ENCODE measurements around the gene JADE2.
A peak's percentile ranks its signal among the peaks of the same experiment; 100 is the strongest.

Gene JADE2

DNA sequence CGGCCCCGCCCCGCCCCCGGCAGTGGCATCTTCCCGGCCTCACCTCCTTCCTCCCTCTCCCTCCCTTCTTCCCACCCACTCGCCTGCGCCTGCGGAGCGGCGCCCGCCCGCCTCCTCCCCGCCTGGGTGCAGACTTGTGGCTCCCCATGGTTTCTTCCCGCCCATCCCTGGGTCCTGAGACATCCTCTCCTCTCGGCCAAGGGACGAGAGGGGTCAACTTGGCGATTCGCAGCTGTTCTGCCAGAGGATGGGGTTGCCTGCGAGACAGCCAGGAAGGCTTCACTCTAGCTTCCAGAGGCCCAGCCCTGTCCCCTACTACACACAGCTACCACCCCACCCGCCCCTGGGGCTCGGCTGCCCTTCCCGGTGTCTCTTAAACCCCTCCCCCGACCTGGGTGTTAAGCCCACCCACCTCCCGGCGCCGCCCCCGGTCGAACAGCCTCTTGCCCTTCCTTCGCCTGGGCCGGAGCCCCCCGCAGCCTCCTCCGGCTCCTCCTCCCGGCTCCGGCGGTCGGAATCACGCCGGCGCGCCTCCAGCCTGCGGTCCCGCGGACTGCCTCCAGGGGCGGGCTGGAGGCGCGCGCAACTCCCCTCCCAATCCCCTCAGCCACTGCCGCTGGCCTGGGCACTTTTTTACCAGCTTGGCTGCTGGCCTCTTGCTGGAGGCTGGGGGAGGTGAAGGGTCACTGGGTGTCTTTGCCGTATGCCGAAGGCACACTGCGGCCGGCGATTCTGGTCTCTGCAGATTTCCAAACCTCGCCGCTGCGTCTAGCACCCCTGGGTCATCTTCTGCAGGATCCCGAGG is 1.9 kb downstream of the JADE2 start (continued):
- TF ChIP-seq, protein P1, sequence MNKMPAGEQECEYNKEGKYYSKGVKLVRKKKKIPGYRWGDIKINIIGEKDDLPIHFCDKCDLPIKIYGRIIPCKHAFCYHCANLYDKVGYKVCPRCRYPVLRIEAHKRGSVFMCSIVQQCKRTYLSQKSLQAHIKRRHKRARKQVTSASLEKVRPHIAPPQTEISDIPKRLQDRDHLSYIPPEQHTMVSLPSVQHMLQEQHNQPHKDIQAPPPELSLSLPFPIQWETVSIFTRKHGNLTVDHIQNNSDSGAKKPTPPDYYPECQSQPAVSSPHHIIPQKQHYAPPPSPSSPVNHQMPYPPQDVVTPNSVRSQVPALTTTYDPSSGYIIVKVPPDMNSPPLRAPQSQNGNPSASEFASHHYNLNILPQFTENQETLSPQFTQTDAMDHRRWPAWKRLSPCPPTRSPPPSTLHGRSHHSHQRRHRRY (tag by site-specific recombination; IDR thresholded peaks at IDR 0.05) = no peak
- TF ChIP-seq ZNF510 (tag by site-specific recombination; IDR thresholded peaks at IDR 0.05; ENCODE audit: insufficient replicate concordance) = no peak
- TF ChIP-seq ZNF654 (tag by site-specific recombination; IDR thresholded peaks at IDR 0.05; ENCODE audit: low read depth) = no peak
- TF ChIP-seq ZNF701 (tag by site-specific recombination; IDR thresholded peaks at IDR 0.05) = no peak
- no peak for TF ChIP-seq ZNF175 (tag by site-specific recombination; IDR thresholded peaks at IDR 0.05)
- TF ChIP-seq ZNF837 (tag by site-specific recombination; IDR thresholded peaks at IDR 0.05) = no peak
- TF ChIP-seq, protein P2, sequence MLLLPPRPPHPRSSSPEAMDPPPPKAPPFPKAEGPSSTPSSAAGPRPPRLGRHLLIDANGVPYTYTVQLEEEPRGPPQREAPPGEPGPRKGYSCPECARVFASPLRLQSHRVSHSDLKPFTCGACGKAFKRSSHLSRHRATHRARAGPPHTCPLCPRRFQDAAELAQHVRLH (tag by site-specific recombination; IDR thresholded peaks at IDR 0.05) = no peak
- no peak for TF ChIP-seq ZNF677 (tag by site-specific recombination; IDR thresholded peaks at IDR 0.05)
- TF ChIP-seq ZNF174 (tag by site-specific recombination; IDR thresholded peaks at IDR 0.05) = no peak
- peak; percentile 93 for TF ChIP-seq SCRT2 (tag by site-specific recombination; IDR thresholded peaks at IDR 0.05)
- no peak for TF ChIP-seq ZNF747 (tag by site-specific recombination; IDR thresholded peaks at IDR 0.05)
- TF ChIP-seq, protein P3, sequence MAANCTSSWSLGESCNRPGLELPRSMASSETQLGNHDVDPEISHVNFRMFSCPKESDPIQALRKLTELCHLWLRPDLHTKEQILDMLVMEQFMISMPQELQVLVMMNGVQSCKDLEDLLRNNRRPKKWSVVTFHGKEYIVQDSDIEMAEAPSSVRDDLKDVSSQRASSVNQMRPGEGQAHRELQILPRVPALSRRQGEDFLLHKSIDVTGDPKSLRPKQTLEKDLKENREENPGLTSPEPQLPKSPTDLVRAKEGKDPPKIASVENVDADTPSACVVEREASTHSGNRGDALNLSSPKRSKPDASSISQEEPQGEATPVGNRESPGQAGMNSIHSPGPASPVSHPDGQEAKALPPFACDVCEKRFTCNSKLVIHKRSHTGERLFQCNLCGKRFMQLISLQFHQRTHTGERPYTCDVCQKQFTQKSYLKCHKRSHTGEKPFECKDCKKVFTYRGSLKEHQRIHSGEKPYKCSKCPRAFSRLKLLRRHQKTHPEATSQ (tag by site-specific recombination; IDR thresholded peaks at IDR 0.05) = no peak
- TF ChIP-seq, protein P4, sequence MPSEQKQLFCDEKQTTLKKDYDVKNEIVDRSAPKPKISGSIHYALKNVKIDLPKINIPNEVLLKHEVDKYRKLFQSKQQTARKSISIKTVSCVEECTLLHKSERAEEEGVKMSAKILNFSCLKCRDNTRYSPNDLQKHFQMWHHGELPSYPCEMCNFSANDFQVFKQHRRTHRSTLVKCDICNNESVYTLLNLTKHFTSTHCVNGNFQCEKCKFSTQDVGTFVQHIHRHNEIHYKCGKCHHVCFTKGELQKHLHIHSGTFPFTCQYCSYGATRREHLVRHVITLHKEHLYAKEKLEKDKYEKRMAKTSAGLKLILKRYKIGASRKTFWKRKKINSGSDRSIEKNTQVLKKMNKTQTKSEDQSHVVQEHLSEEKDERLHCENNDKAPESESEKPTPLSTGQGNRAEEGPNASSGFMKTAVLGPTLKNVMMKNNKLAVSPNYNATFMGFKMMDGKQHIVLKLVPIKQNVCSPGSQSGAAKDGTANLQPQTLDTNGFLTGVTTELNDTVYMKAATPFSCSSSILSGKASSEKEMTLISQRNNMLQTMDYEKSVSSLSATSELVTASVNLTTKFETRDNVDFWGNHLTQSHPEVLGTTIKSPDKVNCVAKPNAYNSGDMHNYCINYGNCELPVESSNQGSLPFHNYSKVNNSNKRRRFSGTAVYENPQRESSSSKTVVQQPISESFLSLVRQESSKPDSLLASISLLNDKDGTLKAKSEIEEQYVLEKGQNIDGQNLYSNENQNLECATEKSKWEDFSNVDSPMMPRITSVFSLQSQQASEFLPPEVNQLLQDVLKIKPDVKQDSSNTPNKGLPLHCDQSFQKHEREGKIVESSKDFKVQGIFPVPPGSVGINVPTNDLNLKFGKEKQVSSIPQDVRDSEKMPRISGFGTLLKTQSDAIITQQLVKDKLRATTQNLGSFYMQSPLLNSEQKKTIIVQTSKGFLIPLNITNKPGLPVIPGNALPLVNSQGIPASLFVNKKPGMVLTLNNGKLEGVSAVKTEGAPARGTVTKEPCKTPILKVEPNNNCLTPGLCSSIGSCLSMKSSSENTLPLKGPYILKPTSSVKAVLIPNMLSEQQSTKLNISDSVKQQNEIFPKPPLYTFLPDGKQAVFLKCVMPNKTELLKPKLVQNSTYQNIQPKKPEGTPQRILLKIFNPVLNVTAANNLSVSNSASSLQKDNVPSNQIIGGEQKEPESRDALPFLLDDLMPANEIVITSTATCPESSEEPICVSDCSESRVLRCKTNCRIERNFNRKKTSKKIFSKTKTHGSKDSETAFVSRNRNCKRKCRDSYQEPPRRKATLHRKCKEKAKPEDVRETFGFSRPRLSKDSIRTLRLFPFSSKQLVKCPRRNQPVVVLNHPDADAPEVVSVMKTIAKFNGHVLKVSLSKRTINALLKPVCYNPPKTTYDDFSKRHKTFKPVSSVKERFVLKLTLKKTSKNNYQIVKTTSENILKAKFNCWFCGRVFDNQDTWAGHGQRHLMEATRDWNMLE (tag by site-specific recombination; conservative IDR thresholded peaks at IDR 0.05; ENCODE audit: low read depth) = no peak
- TF ChIP-seq GLIS2 (tag by site-specific recombination; IDR thresholded peaks at IDR 0.05) = peak; percentile 96
- no peak for TF ChIP-seq ZBTB20 (tag by site-specific recombination; IDR thresholded peaks at IDR 0.05)
- peak; percentile 37; the same call in 1 of the 2 replicates for TF ChIP-seq BCL11B (tag by site-specific recombination; IDR thresholded peaks at IDR 0.05; ENCODE audit: low read depth)
- no peak for TF ChIP-seq HOXA7 (CRISPR knock-in tag; IDR thresholded peaks at IDR 0.05; ENCODE audit: borderline replicate concordance)
- TF ChIP-seq GLIS1 (tag by site-specific recombination; IDR thresholded peaks at IDR 0.05) = peak; percentile 89
- TF ChIP-seq CTCF (tag by site-specific recombination; IDR thresholded peaks at IDR 0.05) = peak; percentile 83
- no peak for TF ChIP-seq ZNF354C (tag by site-specific recombination; IDR thresholded peaks at IDR 0.05; ENCODE audit: borderline replicate concordance, low read depth)
- TF ChIP-seq ZNF501 (tag by site-specific recombination; IDR thresholded peaks at IDR 0.05) = peak; percentile 88
- TF ChIP-seq ZNF184 (tag by site-specific recombination; IDR thresholded peaks at IDR 0.05) = no peak
- TF ChIP-seq ZNF24 (tag by site-specific recombination; IDR thresholded peaks at IDR 0.05) = no peak
- peak; percentile 98 for TF ChIP-seq ZNF600 (tag by site-specific recombination; IDR thresholded peaks at IDR 0.05)
- no peak for TF ChIP-seq ZNF785 (tag by site-specific recombination; IDR thresholded peaks at IDR 0.05)
- TF ChIP-seq ZNF37A (tag by site-specific recombination; IDR thresholded peaks at IDR 0.05) = no peak
- TF ChIP-seq MYNN (tag by site-specific recombination; IDR thresholded peaks at IDR 0.05; ENCODE audit: borderline replicate concordance) = no peak
- peak; percentile 98 for TF ChIP-seq ZNF610 (tag by site-specific recombination; IDR thresholded peaks at IDR 0.05; ENCODE audit: borderline replicate concordance)
- peak; percentile 91; the same call in 1 of the 2 replicates for TF ChIP-seq KLF9 (tag by site-specific recombination; IDR thresholded peaks at IDR 0.05; ENCODE audit: low read depth)
- TF ChIP-seq ZNF214 (tag by site-specific recombination; IDR thresholded peaks at IDR 0.05; ENCODE audit: borderline replicate concordance) = no peak
